GM20000 (cell line): ENCODE data around the gene AGFG2.

Source experiments
- DNase-seq: peaks from one replicate; pipeline ENCODE4 v3.0.0; 2012; ENCODE audit warnings: low spot score
- TF ChIP-seq, protein P1 (sequence below): IDR thresholded peaks from 2 replicates; pipeline ENCODE4 v1.5.1; 2012; ENCODE audit warnings: mild to moderate bottlenecking, control low read depth; ENCODE audit errors: extremely low read depth, missing control alignments

Gene AGFG2

DNA sequence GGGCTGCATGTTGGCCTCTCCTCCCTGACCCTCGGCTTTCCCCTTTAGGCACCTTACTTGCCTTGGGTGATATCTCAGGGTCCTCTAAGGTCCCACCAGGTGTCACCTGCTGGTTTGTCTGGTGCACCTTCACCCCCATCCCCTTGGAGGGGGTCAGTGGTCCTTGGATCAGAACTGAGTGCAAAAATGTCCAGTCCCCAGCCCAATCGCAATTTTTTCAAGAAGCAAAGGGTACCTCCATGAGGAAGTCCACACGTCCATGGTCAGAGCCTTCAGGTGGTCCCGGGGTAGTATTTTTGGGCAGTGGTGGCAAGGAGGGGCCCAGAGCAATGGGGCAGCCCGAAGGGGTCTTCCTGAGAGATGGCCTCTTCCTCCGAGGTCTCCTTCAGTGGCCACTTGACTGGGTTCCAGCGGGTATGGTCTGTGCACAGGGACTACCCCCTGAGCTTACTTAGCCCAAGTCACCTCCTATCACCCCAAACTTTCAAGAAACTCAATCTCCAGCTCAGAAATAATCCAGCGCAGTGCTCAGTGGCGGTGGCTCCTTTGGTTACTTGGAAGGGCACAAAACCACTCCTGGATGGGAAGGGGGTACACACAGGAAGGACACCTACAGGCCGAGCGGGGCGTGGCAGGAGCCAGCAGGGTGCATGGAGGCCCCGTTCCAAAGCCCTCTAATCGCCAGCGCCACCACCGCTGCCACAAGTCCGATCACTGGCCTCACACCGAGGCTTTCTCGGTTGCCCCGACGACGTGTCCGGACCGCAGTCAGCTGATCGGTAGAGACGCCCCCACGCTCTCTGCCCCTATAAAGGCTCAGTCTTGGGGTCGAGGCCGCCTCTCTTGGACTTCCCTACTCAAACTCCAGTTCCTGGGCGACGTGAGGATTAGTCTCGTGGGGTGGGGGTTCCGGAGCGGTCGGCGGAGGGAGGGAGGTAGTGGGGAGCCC, 30.2 kb downstream of the AGFG2 start:
- TF ChIP-seq, protein P1, sequence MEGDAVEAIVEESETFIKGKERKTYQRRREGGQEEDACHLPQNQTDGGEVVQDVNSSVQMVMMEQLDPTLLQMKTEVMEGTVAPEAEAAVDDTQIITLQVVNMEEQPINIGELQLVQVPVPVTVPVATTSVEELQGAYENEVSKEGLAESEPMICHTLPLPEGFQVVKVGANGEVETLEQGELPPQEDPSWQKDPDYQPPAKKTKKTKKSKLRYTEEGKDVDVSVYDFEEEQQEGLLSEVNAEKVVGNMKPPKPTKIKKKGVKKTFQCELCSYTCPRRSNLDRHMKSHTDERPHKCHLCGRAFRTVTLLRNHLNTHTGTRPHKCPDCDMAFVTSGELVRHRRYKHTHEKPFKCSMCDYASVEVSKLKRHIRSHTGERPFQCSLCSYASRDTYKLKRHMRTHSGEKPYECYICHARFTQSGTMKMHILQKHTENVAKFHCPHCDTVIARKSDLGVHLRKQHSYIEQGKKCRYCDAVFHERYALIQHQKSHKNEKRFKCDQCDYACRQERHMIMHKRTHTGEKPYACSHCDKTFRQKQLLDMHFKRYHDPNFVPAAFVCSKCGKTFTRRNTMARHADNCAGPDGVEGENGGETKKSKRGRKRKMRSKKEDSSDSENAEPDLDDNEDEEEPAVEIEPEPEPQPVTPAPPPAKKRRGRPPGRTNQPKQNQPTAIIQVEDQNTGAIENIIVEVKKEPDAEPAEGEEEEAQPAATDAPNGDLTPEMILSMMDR: peak; percentile 31
- DNase-seq: peak; percentile 75

DNA sequence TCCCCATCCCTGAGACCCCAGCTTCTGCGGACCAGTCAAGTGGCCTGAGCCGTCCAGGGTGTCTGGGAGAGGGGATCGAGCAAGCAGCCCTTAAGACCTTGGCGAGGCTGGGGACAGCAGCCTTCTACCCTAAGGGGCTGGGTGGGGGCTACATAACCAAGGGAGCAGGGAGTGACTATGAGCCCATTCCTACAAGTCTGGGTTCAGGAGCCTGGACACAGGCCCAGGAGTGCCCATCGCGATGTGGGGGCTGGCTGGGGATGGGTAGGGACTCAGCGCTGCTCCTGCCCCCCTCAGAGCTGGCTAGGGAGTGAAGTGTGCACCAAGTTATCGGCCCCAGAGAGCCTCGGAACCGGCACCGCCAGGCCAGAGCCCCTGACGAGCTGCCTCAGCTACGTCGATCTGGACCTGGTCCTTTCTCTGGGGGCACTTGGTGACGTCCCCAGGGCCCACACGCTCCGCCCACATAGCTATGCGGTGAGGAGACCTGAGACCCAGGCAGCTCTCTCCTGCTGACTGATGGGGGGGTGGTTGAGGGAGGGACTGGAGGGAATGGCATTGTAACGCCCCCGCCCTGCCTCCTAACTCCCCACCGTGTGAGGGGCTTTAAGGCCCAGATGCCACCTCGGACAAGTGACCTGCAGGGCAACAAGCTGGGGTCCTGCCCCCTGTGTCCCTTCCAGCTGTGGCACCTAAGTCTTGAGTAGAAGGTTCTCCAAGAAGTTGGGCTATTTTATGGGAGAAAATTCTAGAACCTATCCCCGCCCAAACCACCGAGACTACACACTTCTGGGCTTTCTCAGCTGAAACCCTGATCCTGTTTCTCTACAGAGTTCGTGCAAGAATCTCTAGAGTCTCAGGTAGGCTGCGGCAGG, 32.2 kb downstream of the AGFG2 start:
- TF ChIP-seq, protein P1: no peak
- no peak for DNase-seq

DNA sequence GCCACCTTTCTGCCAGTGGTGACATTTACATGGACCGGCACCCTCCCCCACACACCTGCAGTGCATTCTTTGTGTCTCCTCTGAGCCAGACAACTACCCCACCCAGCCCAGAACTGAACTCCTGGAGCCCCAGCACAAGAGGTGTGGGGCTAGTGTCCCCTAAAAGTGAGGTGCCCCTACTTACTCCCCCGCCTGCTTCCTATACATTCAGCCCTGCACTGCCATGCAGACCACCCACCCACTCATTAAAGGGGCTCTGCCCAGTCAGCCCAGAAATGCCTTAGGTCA, 32.8 kb downstream of the AGFG2 start:
- TF ChIP-seq, protein P1: no peak
- DNase-seq: no peak

DNA sequence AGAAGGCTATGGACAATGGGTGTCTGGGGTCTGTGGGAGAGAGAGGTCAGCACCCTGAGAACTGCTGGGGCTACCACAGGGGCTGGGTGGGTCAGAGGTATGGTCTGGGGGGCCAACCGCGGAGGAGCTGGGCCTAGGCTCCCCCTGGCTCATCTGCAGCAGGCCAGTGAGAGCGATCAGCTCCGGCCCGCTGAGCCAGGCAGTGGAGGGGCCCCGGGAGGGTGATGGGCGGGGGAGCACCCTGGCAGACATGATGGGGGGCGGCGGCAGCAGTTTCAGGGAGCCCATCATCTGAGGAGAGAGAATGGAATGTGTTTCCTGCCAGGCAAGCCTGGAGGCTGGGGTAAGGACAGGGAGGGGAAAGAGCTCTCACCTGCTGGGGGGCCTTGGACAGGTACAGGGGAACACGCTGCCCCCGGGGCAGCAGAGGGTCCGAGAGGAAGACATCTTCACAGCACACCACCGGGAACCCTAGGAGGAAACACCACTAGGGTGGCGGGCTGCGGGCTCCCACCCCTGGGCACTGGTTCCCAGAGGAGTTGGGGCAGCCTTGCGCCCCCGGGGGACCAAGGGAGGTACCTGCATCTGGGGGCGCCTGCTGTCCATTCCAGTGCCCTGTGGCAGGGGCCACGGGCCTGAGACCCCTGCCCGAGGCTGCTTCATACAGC, 33.4 kb downstream of the AGFG2 start:
- no peak for DNase-seq
- TF ChIP-seq, protein P1: no peak

DNA sequence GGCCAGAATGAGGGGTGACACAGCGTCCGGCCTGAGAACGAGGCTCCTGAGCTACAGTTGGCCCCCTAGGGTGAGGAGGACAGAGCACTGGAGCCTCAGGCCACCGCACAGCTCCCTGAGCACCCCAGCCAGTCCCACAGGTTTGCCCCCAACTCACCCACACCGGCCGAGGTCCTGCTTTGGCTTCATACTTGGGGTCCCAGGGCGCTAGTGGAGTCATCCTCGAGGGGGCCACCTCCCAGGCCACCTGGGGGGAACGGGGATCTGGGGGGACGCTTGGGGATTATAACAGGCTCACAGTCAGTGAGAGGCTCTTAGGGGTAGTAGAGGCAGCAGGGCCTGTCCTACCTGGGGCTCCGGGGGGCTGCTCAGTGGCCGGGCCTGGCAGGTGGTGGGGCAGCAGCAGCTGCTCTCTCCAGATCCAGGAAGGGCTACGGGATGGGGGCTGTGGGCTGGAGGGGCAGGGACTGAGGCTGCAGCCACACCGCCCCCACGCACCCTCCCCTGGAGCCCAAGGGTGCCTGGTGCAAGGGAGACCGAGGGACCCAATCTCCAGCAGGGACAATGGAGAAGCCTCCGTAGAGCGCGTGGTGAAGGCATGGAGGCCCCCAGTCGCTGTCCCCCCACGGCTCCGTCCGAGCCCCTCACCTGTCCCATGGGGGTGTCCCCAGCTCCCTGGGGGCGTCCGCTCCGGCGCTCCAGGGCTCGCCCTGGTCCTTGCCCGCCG, 34.1 kb downstream of the AGFG2 start:
- no peak for DNase-seq
- TF ChIP-seq, protein P1: no peak

DNA sequence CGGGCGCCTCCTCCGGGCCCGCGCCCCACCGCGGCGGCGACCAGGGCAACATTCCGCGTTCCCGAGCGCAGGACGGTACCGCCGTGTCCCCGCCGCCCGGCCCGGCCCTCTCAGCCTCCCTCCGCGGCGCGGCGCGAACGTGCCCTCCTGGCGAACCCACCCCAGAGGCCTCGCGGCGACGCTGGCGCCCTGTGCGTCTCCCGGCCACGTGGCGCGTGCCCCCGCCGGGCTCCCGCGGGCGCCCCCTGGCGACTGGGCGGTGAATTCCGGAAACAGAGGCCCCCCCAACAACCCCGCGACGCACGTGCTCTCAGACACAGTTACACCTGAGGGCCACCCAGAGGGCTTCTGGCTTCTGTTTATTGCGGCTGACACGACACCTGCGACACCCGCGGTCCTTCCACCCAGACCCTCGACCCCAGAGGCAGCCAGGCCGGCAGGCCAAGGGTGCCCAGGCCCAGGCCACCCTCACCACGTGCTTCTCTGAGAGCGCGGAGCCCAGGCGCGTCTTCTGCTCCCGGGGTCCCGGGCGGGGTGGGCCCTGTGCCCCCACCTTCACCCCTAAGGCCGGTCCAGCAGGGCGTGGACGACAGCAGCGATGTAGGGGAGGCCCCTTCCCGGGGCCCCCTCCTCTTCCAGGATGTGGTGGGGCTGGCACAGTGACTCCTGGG, 34.8 kb downstream of the AGFG2 start, which contains the start of gene SAP25:
TSS of gene SAP25 (minus strand) at position 210 of the 671 bp plus-strand sequence. CDS start at position 52, 158 bp downstream.
- DNase-seq: no peak
- TF ChIP-seq, protein P1: no peak
